HepG2 (cell line): ENCODE data around the gene SLC9A8. TPM values are rescaled to one million over a fixed set of nuclear protein-coding genes. Genes with fewer than 3 reads are reported as not detected.

Experiments
- EHMT2 ChIP-seq: fragments of 200-600 bp; sonication (generic); IDR thresholded peaks from 2 replicates; pipeline ENCODE4 v1.7.0; 2017; ENCODE audit warnings: antibody characterized with exemption, low read depth, low read length, borderline replicate concordance
- FOSL2 ChIP-seq: sonication (generic); formaldehyde crosslinking; IDR thresholded peaks from 2 replicates; pipeline ENCODE4 v1.4.0; 2020; ENCODE audit warnings: missing genetic modification reagents
- FOXA3 ChIP-seq: IDR thresholded peaks from 2 replicates; pipeline ENCODE4 v1.6.1; 2016; ENCODE audit warnings: missing genetic modification reagents, missing compliant biosample characterization
- FOXK1 ChIP-seq: sonication (generic); formaldehyde crosslinking; IDR thresholded peaks from 2 replicates; pipeline ENCODE4 v1.4.0; 2020; ENCODE audit warnings: low read depth, missing genetic modification reagents, borderline replicate concordance
- FOXO4 ChIP-seq: sonication (generic); formaldehyde crosslinking; conservative IDR thresholded peaks from 2 replicates; pipeline ENCODE4 v1.8.1; 2023; ENCODE audit warnings: missing genetic modification reagents
- FUBP1 ChIP-seq: sonication (generic); formaldehyde crosslinking; IDR thresholded peaks from 2 replicates; pipeline ENCODE4 v1.5.1; 2020; ENCODE audit warnings: missing genetic modification reagents, mild to moderate bottlenecking, borderline replicate concordance
- GABPA ChIP-seq, 2 experiments: IDR thresholded peaks; 2 replicates each; pipeline ENCODE4 v1.6.1; 2011 to 2016; ENCODE audit warnings: low read depth in 2 of 2, low read length in 1 of 2, missing biosample characterization in 1 of 2, missing genetic modification characterization in 1 of 2
- GATAD2A ChIP-seq: IDR thresholded peaks from 2 replicates; pipeline ENCODE4 v1.6.1; 2016
- HINFP ChIP-seq: sonication (generic); formaldehyde crosslinking; IDR thresholded peaks from 2 replicates; pipeline ENCODE4 v1.4.0; 2020; ENCODE audit warnings: low read depth, mild to moderate bottlenecking, missing genetic modification reagents
- HNF4G ChIP-seq, 2 experiments: sonication (generic) in 1 of 2; formaldehyde crosslinking in 1 of 2; IDR thresholded peaks; 2 replicates each; pipeline versions ENCODE4 v1.4.0 to v1.6.1; 2011 to 2020; ENCODE audit warnings: borderline replicate concordance in 2 of 2, low read depth in 2 of 2, mild to moderate bottlenecking in 2 of 2, low read length in 1 of 2, missing genetic modification reagents in 1 of 2, moderate library complexity in 1 of 2
- NR2F6 ChIP-seq, 2 experiments: IDR thresholded peaks; 2 replicates each; pipeline ENCODE4 v1.6.1; 2016; ENCODE audit warnings: antibody characterized with exemption in 1 of 2, mild to moderate bottlenecking in 1 of 2
- SP4 ChIP-seq: sonication (generic); formaldehyde crosslinking; IDR thresholded peaks from 2 replicates; pipeline ENCODE4 v1.8.1; 2023; ENCODE audit warnings: mild to moderate bottlenecking, missing genetic modification reagents
- TCF12 ChIP-seq, 2 experiments: fragments of 450-650 bp in 1 of 2; sonication (generic) in 1 of 2; formaldehyde crosslinking in 1 of 2; IDR thresholded peaks; 2 replicates each; pipeline versions ENCODE4 v1.6.1 to v1.8.0; 2017 to 2022; ENCODE audit warnings: antibody characterized with exemption in 1 of 2, mild to moderate bottlenecking in 1 of 2, missing genetic modification reagents in 1 of 2, moderate library complexity in 1 of 2
- ZBTB7A ChIP-seq: sonication (generic); formaldehyde crosslinking; IDR thresholded peaks from 2 replicates; pipeline ENCODE4 v1.8.0; 2022; ENCODE audit warnings: mild to moderate bottlenecking, missing genetic modification reagents
- ZMYM4 ChIP-seq: sonication (generic); formaldehyde crosslinking; IDR thresholded peaks from 2 replicates; pipeline ENCODE4 v1.8.1; 2023; ENCODE audit warnings: mild to moderate bottlenecking, missing genetic modification reagents
- ZNF136 ChIP-seq: sonication (generic); formaldehyde crosslinking; IDR thresholded peaks from 2 replicates; pipeline ENCODE4 v1.8.1; 2022; ENCODE audit warnings: low read depth, mild to moderate bottlenecking, moderate library complexity, missing genetic modification reagents
- ZNF224 ChIP-seq: sonication (generic); formaldehyde crosslinking; IDR thresholded peaks from 2 replicates; pipeline ENCODE4 v1.5.0; 2020; ENCODE audit warnings: mild to moderate bottlenecking, missing genetic modification reagents
- ZNF367 ChIP-seq: sonication (generic); formaldehyde crosslinking; IDR thresholded peaks from 2 replicates; pipeline ENCODE4 v1.4.0; 2020; ENCODE audit warnings: missing genetic modification reagents, borderline replicate concordance
- ZNF431 ChIP-seq: sonication (generic); formaldehyde crosslinking; IDR thresholded peaks from 2 replicates; pipeline ENCODE4 v1.9.0; 2022; ENCODE audit warnings: missing genetic modification reagents, low read depth, mild to moderate bottlenecking, borderline replicate concordance
- ZNF549 ChIP-seq: sonication (generic); formaldehyde crosslinking; IDR thresholded peaks from 2 replicates; pipeline ENCODE4 v1.5.0; 2020; ENCODE audit warnings: missing genetic modification reagents
- ZNF552 ChIP-seq: sonication (generic); formaldehyde crosslinking; IDR thresholded peaks from 2 replicates; pipeline ENCODE4 v1.9.0; 2022; ENCODE audit warnings: missing genetic modification reagents, mild to moderate bottlenecking, borderline replicate concordance
- ZNF709 ChIP-seq: sonication (generic); formaldehyde crosslinking; IDR thresholded peaks from 2 replicates; pipeline ENCODE4 v1.5.0; 2020; ENCODE audit warnings: mild to moderate bottlenecking, missing genetic modification reagents
- ZNF776 ChIP-seq: sonication (generic); formaldehyde crosslinking; IDR thresholded peaks from 2 replicates; pipeline ENCODE4 v1.4.0; 2020; ENCODE audit warnings: mild to moderate bottlenecking, missing genetic modification reagents
- ZNF839 ChIP-seq: sonication (generic); formaldehyde crosslinking; IDR thresholded peaks from 2 replicates; pipeline ENCODE4 v1.4.0; 2020; ENCODE audit warnings: missing genetic modification reagents, mild to moderate bottlenecking, borderline replicate concordance
- polyA plus RNA-seq, 8 experiments: library from polyadenylated mRNA; depleted of rRNA in 3 of 8; stranded (reverse) in 7 of 8; unstranded in 1 of 8; fragments of >200 nt; fragmentation: Illumina TruSeq in 4 of 8; extraction: Trizol in 4 of 8; gene quantifications; 2 replicates each; pipeline versions ENCODE4 v1.2.1 to v1.2.3, GENCODE V29; 2011 to 2016; ENCODE audit warnings: low read depth in 4 of 8, missing spikeins in 1 of 8, mixed read lengths in 1 of 8; ENCODE audit not compliant: insufficient read depth in 1 of 8
- total RNA-seq, 5 experiments: library from RNA; depleted of rRNA; stranded (reverse); fragments of >200 nt; fragmentation: Illumina TruSeq; extraction: Trizol; gene quantifications; 2 replicates each; pipeline ENCODE4 v1.2.3, GENCODE V29; 2016; ENCODE audit warnings: low read depth in 1 of 5

Gene SLC9A8
- total and polyA plus RNA-seq, 2 of the 13 experiments (the other 11 are each of a cell fraction or from before 2014, with no cell fraction given): 4.1 to 7.4 TPM

DNA sequence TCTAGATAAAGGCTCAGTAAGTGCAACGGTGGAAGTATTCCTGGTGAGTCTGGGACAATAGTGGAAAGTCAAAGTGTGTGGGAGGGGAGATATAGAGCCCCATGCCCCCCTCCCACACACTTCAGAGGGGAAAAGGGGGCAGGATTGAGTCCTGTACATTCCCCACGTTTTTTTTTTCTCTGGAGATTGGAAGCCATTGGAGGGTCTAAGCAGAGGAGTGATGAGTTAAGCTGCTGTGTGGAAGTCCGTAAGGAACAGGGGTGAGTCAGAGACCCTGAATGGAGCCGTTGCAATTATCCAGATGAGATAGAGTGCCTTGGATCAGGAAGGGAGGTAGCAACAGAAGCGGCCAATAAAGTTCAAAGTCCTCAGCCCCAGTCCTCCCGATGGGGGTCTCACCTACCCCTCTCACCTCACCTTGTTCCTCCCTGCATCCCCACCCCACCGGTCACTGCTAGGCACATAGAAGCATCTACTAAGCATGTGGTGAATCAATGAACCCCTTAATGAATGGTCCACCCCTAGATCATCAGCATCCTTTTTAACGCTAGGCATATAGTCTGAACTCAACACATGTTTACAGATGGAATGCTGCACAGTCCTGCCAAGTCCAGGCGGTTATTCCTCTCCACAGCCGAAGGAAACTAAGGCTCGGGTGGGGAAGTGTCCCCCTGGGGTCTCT, 662 bp upstream of the SLC9A8 start (continued):
- TF ChIP-seq ZBTB7A (CRISPR knock-in tag): peak; percentile 92
- TF ChIP-seq NR2F6 (IDR thresholded peaks at IDR 0.05): no peak; the same call in 1 of the 2 replicates
- 0 out of 2 replicates have a peak, but pooled peaks have one; percentile 5 for TF ChIP-seq NR2F6 (CRISPR knock-in tag; IDR thresholded peaks at IDR 0.05)
- TF ChIP-seq HINFP (CRISPR knock-in tag): 0 out of 2 replicates have a peak, but pooled peaks have one; percentile 21
- no peak for TF ChIP-seq TCF12 (IDR thresholded peaks at IDR 0.05)
- peak; percentile 55; the same call in 1 of the 2 replicates for TF ChIP-seq TCF12 (CRISPR knock-in tag; IDR thresholded peaks at IDR 0.05)
- TF ChIP-seq GABPA (IDR thresholded peaks at IDR 0.05; ENCODE audit: low read depth, low read length): no peak
- 0 out of 2 replicates have a peak, but pooled peaks have one; percentile 17 for TF ChIP-seq GABPA (CRISPR knock-in tag; IDR thresholded peaks at IDR 0.05; ENCODE audit: low read depth)
- TF ChIP-seq SP4 (CRISPR knock-in tag): peak; percentile 3; the same call in 1 of the 2 replicates
- TF ChIP-seq GATAD2A: peak; percentile 54
- TF ChIP-seq ZNF136 (CRISPR knock-in tag): no peak
- peak; percentile 62 for TF ChIP-seq FOXA3 (CRISPR knock-in tag)
- peak; percentile 58; the same call in 1 of the 2 replicates for TF ChIP-seq EHMT2
- no peak for TF ChIP-seq ZNF367
- peak; percentile 31; the same call in 1 of the 2 replicates for TF ChIP-seq ZNF776
- 0 out of 2 replicates have a peak, but pooled peaks have one; percentile 12 for TF ChIP-seq ZNF552
- peak; percentile 67 for TF ChIP-seq ZNF224 (CRISPR knock-in tag)
- 0 out of 2 replicates have a peak, but pooled peaks have one; percentile 81 for TF ChIP-seq ZNF839
- 0 out of 2 replicates have a peak, but pooled peaks have one; percentile 26 for TF ChIP-seq ZNF709 (CRISPR knock-in tag)
- no peak for TF ChIP-seq FOXK1 (CRISPR knock-in tag)
- peak; percentile 48 for TF ChIP-seq ZNF431 (CRISPR knock-in tag)
- peak; percentile 74; the same call in 1 of the 2 replicates for TF ChIP-seq FUBP1 (CRISPR knock-in tag)
- peak; percentile 96; the same call in 1 of the 2 replicates for TF ChIP-seq FOXO4 (CRISPR knock-in tag)
- no peak for TF ChIP-seq ZNF549 (CRISPR knock-in tag)
- TF ChIP-seq ZMYM4 (CRISPR knock-in tag): no peak
- peak; percentile 41; the same call in 1 of the 2 replicates for TF ChIP-seq HNF4G (IDR thresholded peaks at IDR 0.05; ENCODE audit: borderline replicate concordance, low read depth, low read length)
- 0 out of 2 replicates have a peak, but pooled peaks have one; percentile 64 for TF ChIP-seq HNF4G (CRISPR knock-in tag; IDR thresholded peaks at IDR 0.05; ENCODE audit: borderline replicate concordance, low read depth)
- TF ChIP-seq FOSL2 (CRISPR knock-in tag): peak; percentile 39
